AG09309 (cell line): Measurements from ENCODE around the gene NACA.

Experiments used
- DNase-seq: peaks from one replicate; pipeline ENCODE4 v3.0.0-alpha.2; 2010; ENCODE audit warnings: low read depth
- H3K4me3 ChIP-seq: 2 replicates; pipeline ENCODE4 v1.5.1; 2011; ENCODE audit warnings: mild to moderate bottlenecking, low read depth, low read length, moderate library complexity; ENCODE audit not compliant: control insufficient read depth
- TF ChIP-seq, protein P1 (sequence below): IDR thresholded peaks from 2 replicates; pipeline ENCODE4 v1.5.1; 2011; ENCODE audit warnings: mild to moderate bottlenecking, low read depth, low read length, inconsistent platforms; ENCODE audit not compliant: insufficient read depth, control insufficient read depth; ENCODE audit errors: missing control alignments

The NACA gene

DNA sequence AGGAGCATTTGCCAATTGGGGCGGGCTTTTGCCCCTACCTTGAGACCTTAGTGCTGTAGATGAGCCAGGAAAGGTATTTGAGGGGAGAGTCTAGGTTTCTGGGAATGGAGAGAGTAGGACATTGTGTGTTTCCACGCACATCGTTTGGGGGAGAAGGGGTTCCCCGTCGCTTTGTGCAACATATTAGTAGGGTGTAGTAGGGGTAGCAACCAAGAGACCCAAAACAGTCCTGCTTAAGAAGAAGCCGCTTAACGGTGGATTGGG lies 36.3 kb downstream of the NACA start:
- no peak for DNase-seq
- TF ChIP-seq, protein P1, sequence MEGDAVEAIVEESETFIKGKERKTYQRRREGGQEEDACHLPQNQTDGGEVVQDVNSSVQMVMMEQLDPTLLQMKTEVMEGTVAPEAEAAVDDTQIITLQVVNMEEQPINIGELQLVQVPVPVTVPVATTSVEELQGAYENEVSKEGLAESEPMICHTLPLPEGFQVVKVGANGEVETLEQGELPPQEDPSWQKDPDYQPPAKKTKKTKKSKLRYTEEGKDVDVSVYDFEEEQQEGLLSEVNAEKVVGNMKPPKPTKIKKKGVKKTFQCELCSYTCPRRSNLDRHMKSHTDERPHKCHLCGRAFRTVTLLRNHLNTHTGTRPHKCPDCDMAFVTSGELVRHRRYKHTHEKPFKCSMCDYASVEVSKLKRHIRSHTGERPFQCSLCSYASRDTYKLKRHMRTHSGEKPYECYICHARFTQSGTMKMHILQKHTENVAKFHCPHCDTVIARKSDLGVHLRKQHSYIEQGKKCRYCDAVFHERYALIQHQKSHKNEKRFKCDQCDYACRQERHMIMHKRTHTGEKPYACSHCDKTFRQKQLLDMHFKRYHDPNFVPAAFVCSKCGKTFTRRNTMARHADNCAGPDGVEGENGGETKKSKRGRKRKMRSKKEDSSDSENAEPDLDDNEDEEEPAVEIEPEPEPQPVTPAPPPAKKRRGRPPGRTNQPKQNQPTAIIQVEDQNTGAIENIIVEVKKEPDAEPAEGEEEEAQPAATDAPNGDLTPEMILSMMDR: no peak

DNA sequence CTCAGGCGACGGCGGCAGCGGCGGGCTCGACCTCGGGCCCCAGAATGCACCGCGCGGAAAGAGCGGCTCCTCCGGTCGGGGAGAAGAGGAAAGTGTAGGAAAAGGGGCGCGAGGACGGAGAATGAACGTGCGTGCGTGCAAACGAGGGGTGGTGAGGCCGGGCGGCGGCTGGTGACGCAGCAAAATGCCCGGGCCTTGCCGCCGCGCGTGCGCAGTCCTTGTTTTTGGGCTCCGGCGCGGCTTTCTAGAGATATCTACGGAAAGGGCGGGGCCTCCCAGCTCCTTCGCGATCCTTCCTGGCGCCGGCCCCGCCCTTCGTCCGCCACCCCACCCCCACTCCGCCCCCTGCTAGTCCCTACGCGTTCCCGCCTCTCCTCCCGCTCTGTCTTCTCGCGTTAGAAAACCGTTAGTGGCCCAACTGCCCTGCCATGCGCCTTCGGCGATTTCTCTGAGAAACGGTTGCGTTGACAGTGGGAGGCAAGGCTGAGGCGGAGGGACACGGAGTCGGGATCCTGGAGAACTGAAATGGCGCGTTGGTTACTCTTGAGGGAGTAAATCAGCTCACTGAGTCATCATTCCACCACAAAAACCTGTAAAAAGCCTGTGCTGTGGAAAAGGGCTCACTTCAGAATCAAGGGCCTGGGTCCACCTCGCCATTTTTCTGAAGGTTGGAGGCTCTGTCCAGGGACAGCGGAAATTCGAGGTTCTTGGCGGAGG lies 36.8 kb downstream of the NACA start, which contains the start of gene PTGES3:
Gene PTGES3 (minus strand): TSS at position 156 of the 717 bp plus-strand sequence. CDS start 285 bp downstream, outside the sequence.
- peak; percentile 86 for DNase-seq
- H3K4me3 ChIP-seq: peak within 1 kb of the TSS; percentile 92
- TF ChIP-seq, protein P1: no peak

More for the DNA sequence above, 36.3 kb downstream of the NACA start:
- peak overlapping the region; percentile 92 for H3K4me3 ChIP-seq

DNA sequence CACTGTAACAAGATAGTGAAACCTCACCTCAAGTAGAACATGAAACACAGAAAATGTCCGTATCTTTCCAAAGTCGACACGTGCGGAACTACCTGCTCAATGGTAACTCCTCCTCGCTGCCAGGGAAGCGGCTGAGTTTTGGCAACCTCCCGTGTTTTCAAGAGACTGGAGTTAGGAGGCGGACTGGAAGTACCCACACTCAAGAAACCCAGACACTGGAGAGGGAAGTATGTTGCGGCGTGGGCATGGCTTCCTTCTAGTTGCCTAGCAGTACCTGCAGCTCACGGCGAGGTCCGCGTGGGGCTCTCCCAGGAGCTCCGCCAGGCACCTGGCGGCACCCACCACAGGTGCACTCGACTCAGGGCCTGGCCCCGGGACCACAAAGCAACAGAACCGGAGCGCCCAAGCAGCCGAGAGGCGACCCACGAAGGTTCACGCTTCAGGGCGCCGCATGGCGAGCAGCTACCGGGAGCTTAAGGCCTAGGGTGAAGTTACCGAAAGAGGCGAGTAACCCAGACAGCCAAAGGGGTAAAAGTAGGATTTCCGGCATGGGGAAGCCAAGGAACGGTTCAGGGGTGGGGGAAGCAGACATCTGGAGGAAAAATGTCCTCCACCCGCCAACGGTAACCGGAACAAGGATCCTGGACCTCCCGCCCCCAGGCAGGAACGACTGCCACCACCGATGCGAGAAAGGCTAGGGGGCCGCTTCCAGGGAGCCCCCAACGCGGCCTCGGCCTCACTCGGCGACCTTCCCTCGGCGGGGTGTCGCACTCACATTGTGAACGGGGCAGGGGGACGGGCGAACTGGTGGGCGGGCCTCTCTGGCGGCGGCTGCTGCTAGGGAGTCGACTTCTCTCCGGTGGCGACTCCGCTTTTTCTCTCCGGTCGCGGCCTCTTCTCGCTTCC lies 37.6 kb downstream of the NACA start:
- TF ChIP-seq, protein P1: no peak
- peak overlapping the region; percentile 92 for H3K4me3 ChIP-seq
- no peak for DNase-seq

DNA sequence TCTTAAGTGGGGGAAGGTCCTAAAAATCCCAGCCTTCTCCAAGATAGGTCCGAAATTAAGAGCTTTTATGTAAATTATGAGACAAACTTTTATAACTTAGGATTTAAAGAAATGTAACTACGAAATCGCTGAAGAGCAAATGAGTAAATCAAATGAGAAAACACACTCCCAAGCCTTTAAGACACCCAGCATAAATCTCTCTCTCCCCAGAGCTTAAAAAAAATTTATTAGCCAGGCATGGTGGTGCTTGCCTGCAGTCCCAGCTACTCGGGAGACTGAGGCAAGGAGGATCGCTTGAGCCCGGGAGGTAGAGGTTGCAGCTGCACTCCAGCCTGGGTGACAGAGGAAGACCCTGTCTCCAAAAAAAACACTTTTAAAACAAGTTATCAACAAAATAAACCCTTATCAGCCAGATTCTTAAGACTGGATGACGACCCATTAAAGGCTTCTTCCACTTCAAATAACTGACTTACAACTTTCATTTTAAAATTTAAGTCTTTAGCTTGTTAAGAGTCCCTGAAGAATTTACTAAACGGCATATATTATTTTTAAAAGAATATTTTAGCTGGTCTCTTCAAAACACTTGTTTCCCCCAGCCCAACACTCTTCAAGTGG lies 40.2 kb downstream of the NACA start:
- TF ChIP-seq, protein P1: no peak
- DNase-seq: no peak
- H3K4me3 ChIP-seq: no peak overlapping the region; the same call in 1 of the 2 replicates

DNA sequence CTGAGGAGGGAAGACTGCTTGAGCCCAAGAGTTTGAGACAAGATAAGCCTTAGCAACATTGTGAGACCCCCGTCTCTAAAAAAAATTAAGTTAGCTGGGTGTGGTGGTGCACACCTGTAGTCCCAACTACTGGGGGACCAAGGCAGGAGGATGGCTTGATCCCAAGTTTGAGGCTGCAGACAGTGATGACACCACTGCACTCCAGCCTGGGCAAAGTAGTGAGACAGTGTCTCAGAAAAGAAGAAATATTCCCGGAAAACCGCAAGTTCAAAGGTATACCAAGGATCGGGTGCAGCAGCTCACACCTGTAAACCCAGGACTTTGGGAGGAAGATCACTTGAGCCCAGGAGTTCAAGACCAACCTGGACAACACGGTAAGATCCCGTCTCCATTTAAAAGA lies 42.8 kb downstream of the NACA start:
- TF ChIP-seq, protein P1: no peak
- DNase-seq: no peak
- no peak overlapping the region for H3K4me3 ChIP-seq

DNA sequence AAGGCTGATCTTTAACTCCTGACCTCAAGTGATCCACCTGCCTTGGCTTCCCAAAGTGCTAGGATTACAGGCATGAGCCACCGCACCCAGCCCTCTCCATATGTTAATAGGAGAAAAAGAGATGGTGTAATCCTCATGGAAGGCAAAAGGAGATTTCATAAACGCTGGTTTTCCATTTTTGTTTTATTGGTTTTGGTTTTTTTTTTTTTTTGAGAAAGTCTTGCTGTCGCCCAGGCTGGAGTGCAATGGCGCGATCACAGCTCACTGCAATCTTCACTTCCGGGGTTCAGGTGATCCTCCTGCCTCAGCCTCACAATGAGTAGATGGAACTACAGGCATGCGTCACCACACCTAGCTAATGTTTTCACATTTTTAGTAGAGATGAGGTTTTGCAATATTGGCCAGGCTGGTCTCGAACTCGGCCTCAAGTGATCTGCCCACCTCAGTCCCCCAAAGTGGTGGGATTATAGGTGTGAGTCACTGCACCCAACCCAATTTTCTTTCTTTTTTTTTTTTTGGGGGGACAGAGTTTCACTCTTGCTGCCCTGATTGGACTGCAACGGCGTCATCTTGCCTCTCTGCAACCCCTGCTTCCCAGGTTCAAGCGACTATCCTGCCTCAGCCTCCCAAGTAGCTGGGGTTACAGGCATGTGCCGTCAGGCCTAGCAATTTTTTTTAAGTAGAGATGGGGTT lies 45.1 kb downstream of the NACA start:
- H3K4me3 ChIP-seq: no peak overlapping the region
- no peak for DNase-seq
- TF ChIP-seq, protein P1: no peak
